K562 (cell line): ENCODE measurements around the gene SOX18. TPM values are rescaled to one million over a fixed set of nuclear protein-coding genes. Genes with fewer than 3 reads are reported as not detected.

Source experiments
- ATAC-seq: fragments of 200-7000 bp; cut with Tn5 transposase; 3 replicates; pipeline ENCODE4 v1.9.1; 2020; ENCODE audit warnings: moderate library complexity
- BruUV-seq: library from RNA; stranded (reverse); fragments of 400-500 nt; replicated peaks from 2 replicates; lab custom pipeline; 2021; lab: Mats Ljungman, UMichigan
- CTCF ChIA-PET: fragments of 300-600 bp; formaldehyde crosslinking; extraction: SDS; loops from one replicate; lab custom pipeline; 2021; ENCODE audit warnings: low intra/inter-chr PET ratio; lab: Yijun Ruan, JAX
- POLR2A ChIA-PET: fragments of 300-600, 350-650 bp; sonication (Branson Sonifier 250); formaldehyde crosslinking; extraction: SDS; loops from one replicate; lab custom pipeline; 2021; ENCODE audit warnings: antibody characterized with exemption, inconsistent platforms; lab: Yijun Ruan, JAX
- DNase-seq, 4 experiments: peaks; one replicate each; pipeline versions ENCODE4 v3.0.0 to v3.0.0-alpha.2; 2011 to 2018; ENCODE audit warnings: low spot score in 3 of 4, mixed read lengths in 3 of 4; ENCODE audit errors: extremely low read depth in 1 of 4
- FAIRE-seq: peaks from 2 replicates; lab custom pipeline; 2011; peaks lifted over from hg19 to GRCh38; lab: Jason Lieb, UNC
- H2AFZ ChIP-seq: 2 replicates; pipeline ENCODE4 v1.6.0; 2011; ENCODE audit warnings: low read depth, low read length, control low read depth, inconsistent platforms
- H3K27ac ChIP-seq: fragments of 200-600 bp; 3 replicates; pipeline ENCODE4 v1.8.0; 2011; ENCODE audit warnings: low read depth, mild to moderate bottlenecking, control low read depth, inconsistent platforms, low read length, moderate library complexity, mixed read lengths; ENCODE audit errors: extremely low read depth
- H3K27me3 ChIP-seq, 2 experiments: fragments of 300-600 bp in 1 of 2; 2 replicates in 1 of 2; 3 replicates in 1 of 2; pipeline versions ENCODE4 v1.6.0 to v1.8.0; 2011; ENCODE audit warnings: inconsistent platforms in 2 of 2, low read length in 2 of 2, mild to moderate bottlenecking in 1 of 2, mixed read lengths in 1 of 2, moderate library complexity in 1 of 2; ENCODE audit not compliant: control insufficient read depth in 2 of 2, insufficient read depth in 2 of 2
- H3K36me3 ChIP-seq: fragments of 300-600 bp; 3 replicates; pipeline ENCODE4 v1.8.0; 2011; ENCODE audit warnings: mild to moderate bottlenecking, low read length, inconsistent platforms; ENCODE audit not compliant: control insufficient read depth, insufficient read depth
- H3K4me1 ChIP-seq, 2 experiments: fragments of 200-600 bp in 1 of 2; replicated peaks in 1 of 2; 2 replicates in 1 of 2; 3 replicates in 1 of 2; pipeline versions ENCODE4 v1.5.1 to v1.8.0; 2011; ENCODE audit warnings: inconsistent platforms in 2 of 2, low read length in 2 of 2, mild to moderate bottlenecking in 1 of 2, mixed read lengths in 1 of 2, moderate library complexity in 1 of 2; ENCODE audit not compliant: control insufficient read depth in 2 of 2, insufficient read depth in 2 of 2
- H3K4me2 ChIP-seq: 2 replicates; pipeline ENCODE4 v1.6.1; 2011; ENCODE audit warnings: low read length, control low read depth, inconsistent platforms, mixed read lengths; ENCODE audit not compliant: insufficient read depth
- H3K4me3 ChIP-seq: fragments of 200-600 bp; sonication (generic), shearing (Covaris generic); 2 replicates; pipeline ENCODE4 v1.5.1; 2016; ENCODE audit warnings: control low read depth, inconsistent platforms
- H3K79me2 ChIP-seq: fragments of 200-600 bp; 3 replicates; pipeline ENCODE4 v1.8.0; 2011; ENCODE audit warnings: low read length, inconsistent platforms; ENCODE audit not compliant: control insufficient read depth, insufficient read depth
- H3K9ac ChIP-seq, 2 experiments: 2 replicates each; pipeline versions ENCODE4 v1.6.0 to v1.6.1; 2011; ENCODE audit warnings: low read depth in 2 of 2, low read length in 2 of 2, control low read depth in 1 of 2, inconsistent platforms in 1 of 2, mild to moderate bottlenecking in 1 of 2, mixed read lengths in 1 of 2; ENCODE audit not compliant: insufficient read depth in 1 of 2
- H3K9me1 ChIP-seq: one replicate; pipeline ENCODE4 v1.6.0; 2011; ENCODE audit warnings: inconsistent platforms, mild to moderate bottlenecking, low read length, moderate library complexity; ENCODE audit not compliant: control insufficient read depth, insufficient read depth
- H3K9me3 ChIP-seq: replicated peaks from 2 replicates; pipeline ENCODE4 v1.5.1; 2011; ENCODE audit warnings: low read depth, low read length, inconsistent platforms; ENCODE audit not compliant: control insufficient read depth, insufficient read depth
- H4K20me1 ChIP-seq: replicated peaks from 2 replicates; pipeline ENCODE4 v1.6.1; 2011; ENCODE audit warnings: low read length, inconsistent platforms, mixed read lengths; ENCODE audit not compliant: control insufficient read depth, insufficient read depth
- BMI1 ChIP-seq: fragments of 150-350 bp; IDR thresholded peaks from 2 replicates; pipeline ENCODE4 v1.6.1; 2014; ENCODE audit warnings: low read length
- CSDE1 ChIP-seq, 2 experiments: fragments of 450-650 bp; IDR thresholded peaks; 2 replicates each; pipeline ENCODE4 v1.6.1; 2016; ENCODE audit warnings: mild to moderate bottlenecking in 1 of 2
- DMBX1 ChIP-seq: fragments of 250-450 bp; sonication (Bioruptor Pico); IDR thresholded peaks from 2 replicates; pipeline ENCODE4 v1.8.0; 2022; ENCODE audit warnings: inconsistent platforms, mild to moderate bottlenecking, moderate library complexity, borderline replicate concordance
- GABPB2 ChIP-seq: fragments of 250-450 bp; sonication (Bioruptor Pico); conservative IDR thresholded peaks from 2 replicates; pipeline ENCODE4 v1.5.1; 2021; ENCODE audit warnings: mild to moderate bottlenecking
- HMG20B ChIP-seq: fragments of 250-450 bp; sonication (Bioruptor Pico); IDR thresholded peaks from 2 replicates; pipeline ENCODE4 v1.5.0; 2021; ENCODE audit warnings: mild to moderate bottlenecking
- HNRNPUL1 ChIP-seq: fragments of 200-400 bp; formaldehyde crosslinking; IDR thresholded peaks from 2 replicates; pipeline ENCODE4 v1.6.1; 2017; ENCODE audit warnings: low read length
- MAX ChIP-seq: sonication (generic); formaldehyde crosslinking; IDR thresholded peaks from 2 replicates; pipeline ENCODE4 v1.9.0; 2022; ENCODE audit warnings: mild to moderate bottlenecking, missing genetic modification reagents
- NUFIP1 ChIP-seq: fragments of 450-650 bp; IDR thresholded peaks from 2 replicates; pipeline ENCODE4 v1.6.1; 2018; ENCODE audit not compliant: partially characterized antibody
- PRPF4 ChIP-seq: fragments of 200-400 bp; formaldehyde crosslinking; IDR thresholded peaks from one replicate; pipeline ENCODE4 v1.6.1; 2017; ENCODE audit warnings: low read length, low read depth, mild to moderate bottlenecking; ENCODE audit not compliant: insufficient read depth, poor library complexity, severe bottlenecking
- RCOR1 ChIP-seq, 2 experiments: IDR thresholded peaks; 2 replicates each; pipeline ENCODE4 v1.6.1; 2012; ENCODE audit warnings: low read depth in 2 of 2, low read length in 2 of 2, borderline replicate concordance in 1 of 2, improper control_type of control experiment in 1 of 2
- RERE ChIP-seq: sonication (generic); formaldehyde crosslinking; IDR thresholded peaks from 2 replicates; pipeline ENCODE4 v1.8.0; 2023; ENCODE audit warnings: missing genetic modification reagents, mild to moderate bottlenecking, borderline replicate concordance
- ZNF589 ChIP-seq: fragments of 200-800 bp; sonication (Bioruptor generic); IDR thresholded peaks from 2 replicates; pipeline ENCODE4 v1.6.1; 2016; ENCODE audit warnings: low read depth, missing genetic modification characterization, missing compliant biosample characterization
- ZNF79 ChIP-seq: fragments of 250-450 bp; sonication (Bioruptor Pico); IDR thresholded peaks from 2 replicates; pipeline ENCODE4 v1.4.0; 2020; ENCODE audit warnings: low read depth, mild to moderate bottlenecking, moderate library complexity
- WGBS: fragments of 100-300 bp; shearing (Covaris generic); methylation state at CpG from one replicate; pipeline ENCODE4 v1.1.6; 2016; ENCODE audit warnings: low coverage, mixed read lengths; ENCODE audit not compliant: insufficient coverage; ENCODE audit errors: missing lambda C conversion rate; 5-methylcytosine and 5-hydroxymethylcytosine counted together
- in situ Hi-C: fragments of 300-500 bp; cut with MboI; formaldehyde crosslinking; loops from 4 replicates; pipeline ENCODE4 v1.15.0; 2018; ENCODE audit warnings: inconsistent platforms, mixed read lengths
- intact Hi-C: fragments of 100-400 bp; cut with micrococcal nuclease; formaldehyde crosslinking; loops from 2 replicates; pipeline ENCODE4 v1.14.2; 2022
- polyA plus RNA-seq, 8 experiments: library from polyadenylated mRNA; depleted of rRNA in 4 of 8; stranded (reverse) in 5 of 8; unstranded in 3 of 8; fragments of >200 nt; fragmentation: Nextera tagmentation in 2 of 8; fragmentation: Illumina TruSeq in 1 of 8; extraction: Ambion mirVana in 2 of 8; extraction: Trizol in 1 of 8; gene quantifications; 2 replicates each; pipeline versions ENCODE4 v1.2.1 to v1.2.3, GENCODE V29; 2011 to 2014; ENCODE audit warnings: inconsistent platforms in 1 of 8, missing spikeins in 1 of 8
- total RNA-seq, 7 experiments: library from RNA; depleted of rRNA in 6 of 7; stranded (reverse); fragments of >200 nt in 6 of 7; fragmentation: Illumina TruSeq in 2 of 7; extraction: Trizol in 2 of 7; gene quantifications; 2 replicates each; pipeline versions ENCODE4 v1.2.1 to v1.2.3, GENCODE V29; 2011 to 2021; ENCODE audit warnings: low replicate concordance in 1 of 7

The SOX18 gene
- total and polyA plus RNA-seq, 9 of the 15 experiments (the other 6 are each of a cell fraction or from before 2014, with no cell fraction given) = 0.15 to 19.8 (median 0.33) TPM

- Histone ChIP-seq H3K4me1 (peaks cover 49 to 86% of the 10 kb centered on the region in 2 experiments), H3K4me3 (no peak overlapping the region), H4K20me1 (no peaks in the 10 kb centered on the region), H2AFZ (no peak overlapping the region), H3K9me1 (peaks cover 4% of the 10 kb centered on the region), H3K79me2 (no peaks in the 10 kb centered on the region; the same call in 2 of the 3 replicates), H3K9me3 (no peaks in the 10 kb centered on the region), H3K27me3 (no peaks in the 10 kb centered on the region), H3K36me3 (no peaks in the 10 kb centered on the region), H3K27ac (no peak overlapping the region), H3K4me2 (no peak overlapping the region), H3K9ac (peak overlapping the region in 1 of 2 experiments; percentile 75; a peak in 2 of 4 replicates)
- BruUV-seq = no TSS peak
- ChIA-PET CTCF (no interaction called here), POLR2A (interaction anchor here (0.6 to 0.7 kb wide), 2 partner anchors 11 to 89 kb away, joined by 3 to 4 read pairs; no protein-coding TSS in a partner anchor)
- in situ Hi-C loops = no loop called here
- intact Hi-C loops = no loop called here
- 77% methylated on average over 14 of the region's 15 CpGs for WGBS
- ATAC-seq (no peak), FAIRE-seq (no peak), DNase-seq (no peak)
- no peak for TF ChIP-seq ZNF589
- no peak for TF ChIP-seq HNRNPUL1
- no peak for TF ChIP-seq ZNF79 (CRISPR knock-in tag)
- no peak; the same call in 1 of the 2 replicates for TF ChIP-seq MAX
- no peak for TF ChIP-seq GABPB2 (CRISPR knock-in tag)
- TF ChIP-seq BMI1 = no peak
- TF ChIP-seq HMG20B = no peak
- no peak for TF ChIP-seq DMBX1 (CRISPR knock-in tag)
- TF ChIP-seq PRPF4 = no peak
- TF ChIP-seq RCOR1 (IDR thresholded peaks at IDR 0.05; ENCODE audit: borderline replicate concordance in 1 of 2, low read depth in 2 of 2, low read length in 2 of 2) = no peak
- TF ChIP-seq CSDE1 (IDR thresholded peaks at IDR 0.05) = no peak
- TF ChIP-seq NUFIP1 = no peak
- no peak for TF ChIP-seq RERE (CRISPR knock-in tag)
Measured at GRCh38 chr20:64041040-64041780, 8.2 kb downstream of the SOX18 start.
